Measurements from ENCODE around the gene VPS37C. TPM values are rescaled to one million over a fixed set of nuclear protein-coding genes. Genes with fewer than 3 reads are reported as not detected.

VPS37C gene
- total RNA-seq, 1 experiment from 2014 or later, result 19.0 TPM

GRCh38 chr11:61127991-61128390 lies 33.2 kb downstream of the VPS37C start:
- no peak overlapping the region for H3K18ac ChIP-seq (ENCODE audit: insufficient read length, low read depth, low read length)
- H2BK15ac ChIP-seq (ENCODE audit: low read depth, low read length), result no peak overlapping the region
- no peaks in the 10 kb centered on the region; a peak in 1 of 5 replicates for H3K9me3 Mint-ChIP-seq
- no peak for TF ChIP-seq CTCF (conservative IDR thresholded peaks at IDR 0.05)
- H3K4me1 Mint-ChIP-seq, result peaks cover 7 to 15% of the 10 kb centered on the region in 2 experiments
- no peak overlapping the region for H4K91ac ChIP-seq (ENCODE audit: insufficient read length, low read depth, low read length)
- H3K27ac Mint-ChIP-seq, result no peak overlapping the region
- no peaks in the 10 kb centered on the region; the same call in 1 of the 2 replicates for H3K27me3 Mint-ChIP-seq (ENCODE audit: low read depth)
- no peaks in the 10 kb centered on the region for H3K9me3 ChIP-seq (ENCODE audit: control insufficient read depth, low read depth, low read length)
- H3K9ac ChIP-seq (ENCODE audit: extremely low read depth, insufficient read length, low read length), result no peak overlapping the region
- no peak overlapping the region for H2AFZ ChIP-seq (ENCODE audit: low read length)
- H2BK12ac ChIP-seq (ENCODE audit: insufficient read length, low read depth, low read length), result no peak overlapping the region
- no peaks in the 10 kb centered on the region for H3K79me2 ChIP-seq (ENCODE audit: insufficient read depth, low read length)
- H2BK5ac ChIP-seq (ENCODE audit: insufficient read length, low read length), result no peak overlapping the region
- no peak overlapping the region for H3T11ph ChIP-seq (ENCODE audit: low read length)
- no peak overlapping the region for H2BK20ac ChIP-seq (ENCODE audit: low read depth, low read length, poor library complexity, severe bottlenecking)
- no peaks in the 10 kb centered on the region for H3K79me1 ChIP-seq (ENCODE audit: insufficient read depth, low read depth, low read length, poor library complexity, severe bottlenecking)
- no peak overlapping the region for H3K27ac ChIP-seq (ENCODE audit: insufficient read length, low read depth, low read length)
- H3K4me2 ChIP-seq (ENCODE audit: insufficient read depth, insufficient read length, low read length), result no peak overlapping the region
- H2BK120ac ChIP-seq (ENCODE audit: low read depth, low read length, poor library complexity, severe bottlenecking), result no peak overlapping the region
- H3K36me3 Mint-ChIP-seq (ENCODE audit: insufficient read depth in 1 of 3, low read depth in 3 of 3), result peaks cover 0 to 7% (median 2%) of the 10 kb centered on the region in 3 experiments; a peak in 3 of 7 replicates
- no peaks in the 10 kb centered on the region for H3K4me1 ChIP-seq (ENCODE audit: insufficient read depth, low read length)
- H3K23me2 ChIP-seq (ENCODE audit: insufficient read length, low read depth, low read length, poor library complexity, severe bottlenecking), result no peaks in the 10 kb centered on the region
- H4K5ac ChIP-seq (ENCODE audit: insufficient read length, low read depth, low read length), result no peak overlapping the region
- H3K56ac ChIP-seq (ENCODE audit: insufficient read length, low read depth, low read length), result no peak overlapping the region
- no peak overlapping the region for H3K4me3 Mint-ChIP-seq
- H3K4ac ChIP-seq (ENCODE audit: low read depth, low read length), result no peak overlapping the region
- no peak for DNase-seq
- no peak overlapping the region for H3K14ac ChIP-seq (ENCODE audit: insufficient read depth, low read length)
- no peak overlapping the region for H4K8ac ChIP-seq (replicated peaks; ENCODE audit: insufficient read length, low read depth, low read length)
- no peak overlapping the region for H2AK5ac ChIP-seq (ENCODE audit: insufficient read length, low read length)
- no peaks in the 10 kb centered on the region for H4K20me1 ChIP-seq (ENCODE audit: control insufficient read depth, insufficient read depth, insufficient read length)
- H3K27me3 ChIP-seq (ENCODE audit: insufficient read depth, low read length), result no peaks in the 10 kb centered on the region
- no CpG with 5 or more reads among the region's 9 CpGs for WGBS (ENCODE audit: extremely low coverage, insufficient read length, low lambda C conversion rate)
- H3K23ac ChIP-seq (ENCODE audit: insufficient read length, low read depth, low read length), result no peak overlapping the region
